Hepatocyte (in vitro differentiated cells): Measurements from ENCODE around the gene LGI4.

Experiments
- CTCF ChIP-seq: fragments of 200-600 bp; sonication (generic); IDR thresholded peaks from 2 replicates; pipeline ENCODE4 v1.5.1; 2016; ENCODE audit warnings: antibody characterized with exemption, mild to moderate bottlenecking; ENCODE audit not compliant: poor library complexity
- EZH2 ChIP-seq: fragments of 200-600 bp; sonication (generic); IDR thresholded peaks from 2 replicates; pipeline ENCODE4 v1.6.1; 2016; ENCODE audit warnings: antibody characterized with exemption, mild to moderate bottlenecking, borderline replicate concordance
- EZH2phosphoT487 ChIP-seq: fragments of 200-600 bp; sonication (generic); IDR thresholded peaks from one replicate; pipeline ENCODE4 v1.6.1; 2018; ENCODE audit warnings: antibody characterized with exemption, mild to moderate bottlenecking, low read depth, moderate library complexity; ENCODE audit not compliant: unreplicated experiment, severe bottlenecking

GRCh38 chr19:35119091-35119490, 15.8 kb downstream of the LGI4 start:
- TF ChIP-seq CTCF: no peak
- TF ChIP-seq EZH2phosphoT487: no peak
- TF ChIP-seq EZH2: no peak
